GM12878 (cell line): Measurements from ENCODE around the gene GGNBP2. TPM values are rescaled to one million over a fixed set of nuclear protein-coding genes. Genes with fewer than 3 reads are reported as not detected.

Experiments
- CEBPB ChIP-seq, 2 experiments: fragments of 150-350 bp in 1 of 2; IDR thresholded peaks; 2 replicates each; pipeline ENCODE4 v1.6.1; 2012 to 2014; ENCODE audit warnings: low read depth in 2 of 2, low read length in 2 of 2, borderline replicate concordance in 1 of 2, inconsistent platforms in 1 of 2
- CTCF ChIP-seq, 3 experiments: IDR thresholded peaks in 2 of 3; conservative IDR thresholded peaks in 1 of 3; 2 replicates each; pipeline ENCODE4 v1.5.1; 2011; ENCODE audit warnings: low read depth in 3 of 3, low read length in 3 of 3, mild to moderate bottlenecking in 3 of 3, control low read depth in 2 of 3, moderate library complexity in 2 of 3, inconsistent platforms in 1 of 3, mixed read lengths in 1 of 3; ENCODE audit not compliant: control insufficient read depth in 2 of 3, insufficient read depth in 1 of 3; ENCODE audit errors: extremely low read depth in 1 of 3
- CUX1 ChIP-seq: IDR thresholded peaks from 2 replicates; pipeline ENCODE4 v1.6.1; 2012; ENCODE audit warnings: improper control_type of control experiment, low read depth, low read length; ENCODE audit not compliant: insufficient replicate concordance
- DPF2 ChIP-seq: fragments of 450-650 bp; IDR thresholded peaks from 2 replicates; pipeline ENCODE4 v1.6.1; 2017; ENCODE audit warnings: mild to moderate bottlenecking
- FOXM1 ChIP-seq: IDR thresholded peaks from 2 replicates; pipeline ENCODE4 v1.6.1; 2012; ENCODE audit warnings: low read depth, mild to moderate bottlenecking, inconsistent platforms, low read length, moderate library complexity
- GATAD2B ChIP-seq: fragments of 450-650 bp; conservative IDR thresholded peaks from 2 replicates; pipeline ENCODE4 v1.6.1; 2017; ENCODE audit warnings: low read depth, mild to moderate bottlenecking, moderate library complexity
- IKZF1 ChIP-seq: fragments of 450-650 bp; conservative IDR thresholded peaks from 2 replicates; pipeline ENCODE4 v1.6.1; 2017; ENCODE audit warnings: antibody characterized with exemption, mild to moderate bottlenecking
- IKZF2 ChIP-seq, 2 experiments: fragments of 450-650 bp; IDR thresholded peaks; 2 replicates each; pipeline ENCODE4 v1.6.1; 2017; ENCODE audit warnings: mild to moderate bottlenecking in 2 of 2, moderate library complexity in 2 of 2
- NFYB ChIP-seq: IDR thresholded peaks from 2 replicates; pipeline ENCODE4 v1.6.1; 2011; ENCODE audit warnings: low read depth, mild to moderate bottlenecking, low read length, improper control_type of control experiment, moderate library complexity; ENCODE audit not compliant: insufficient read depth
- RELA ChIP-seq: fragments of 450-650 bp; IDR thresholded peaks from 2 replicates; pipeline ENCODE4 v1.8.0; 2014; ENCODE audit warnings: borderline replicate concordance; ENCODE audit not compliant: partially characterized antibody
- RUNX3 ChIP-seq: IDR thresholded peaks from 2 replicates; pipeline ENCODE4 v1.6.1; 2012; ENCODE audit warnings: low read length, inconsistent platforms
- SPI1 ChIP-seq: IDR thresholded peaks from 2 replicates; pipeline ENCODE4 v1.6.1; 2011; ENCODE audit warnings: low read depth, mild to moderate bottlenecking, low read length, moderate library complexity, borderline replicate concordance; ENCODE audit not compliant: insufficient read depth
- TCF12 ChIP-seq: IDR thresholded peaks from 2 replicates; pipeline ENCODE4 v1.6.1; 2011; ENCODE audit warnings: low read depth, mild to moderate bottlenecking, low read length
- TCF7 ChIP-seq: IDR thresholded peaks from 2 replicates; pipeline ENCODE4 v1.6.1; 2014; ENCODE audit warnings: antibody characterized with exemption, borderline replicate concordance
- ZBTB4 ChIP-seq: fragments of 450-650 bp; formaldehyde crosslinking; IDR thresholded peaks from 2 replicates; pipeline ENCODE4 v1.4.0; 2022; ENCODE audit warnings: mild to moderate bottlenecking, moderate library complexity
- polyA plus RNA-seq, 11 experiments: library from polyadenylated mRNA; depleted of rRNA in 4 of 11; unstranded in 6 of 11; stranded (reverse) in 5 of 11; fragments of >200 nt; fragmentation: Nextera tagmentation in 4 of 11; fragmentation: Illumina TruSeq in 1 of 11; extraction: Ambion mirVana in 4 of 11; extraction: Trizol in 1 of 11; gene quantifications; 1 replicate in 1 of 11; 2 replicates in 10 of 11; pipeline versions ENCODE4 v1.2.1 to v1.2.3, GENCODE V29; 2011 to 2016; ENCODE audit warnings: inconsistent platforms in 2 of 11, missing spikeins in 2 of 11, low read depth in 1 of 11
- total RNA-seq, 4 experiments: library from RNA; depleted of rRNA in 3 of 4; stranded (reverse); fragments of >200 nt in 3 of 4; fragmentation: Illumina TruSeq in 1 of 4; extraction: Trizol in 1 of 4; gene quantifications; 2 replicates each; pipeline versions ENCODE4 v1.2.1 to v1.2.3, GENCODE V29; 2013 to 2021
- TF ChIP-seq, protein P1 (sequence below): fragments of 450-650 bp; IDR thresholded peaks from 2 replicates; pipeline ENCODE4 v1.6.1; 2016; ENCODE audit warnings: mild to moderate bottlenecking

GGNBP2 gene
- total and polyA plus RNA-seq, 10 of the 15 experiments (the other 5 are each of a cell fraction or from before 2014, with no cell fraction given), result 36.3 to 82.0 (median 50.0) TPM

- TF ChIP-seq CUX1 (no peak), GATAD2B (peak; percentile 84; the same call in 1 of the 2 replicates), SPI1 (no peak), DPF2 (peak; percentile 72), NFYB (no peak), CEBPB (IDR thresholded peaks at IDR 0.05; ENCODE audit: borderline replicate concordance in 1 of 2, low read depth in 2 of 2, low read length in 2 of 2) (no peak), IKZF2 (IDR thresholded peaks at IDR 0.05) (peak; percentile 45 to 62; a peak in 2 of 4 replicates), ZBTB4 (no peak), RUNX3 (peak; percentile 68), FOXM1 (no peak), TCF12 (no peak), CTCF (IDR thresholded peaks at IDR 0.05 in 2 of 3, conservative IDR thresholded peaks at IDR 0.05 in 1 of 3; ENCODE audit: control insufficient read depth in 2 of 3, extremely low read depth in 1 of 3, insufficient read depth in 1 of 3, low read depth in 3 of 3, low read length in 3 of 3) (peak in 1 of 3 experiments; percentile 28; a peak in 4 of 6 replicates), IKZF1 (peak; percentile 74), RELA (no peak), TCF7 (no peak)
- TF ChIP-seq, protein P1, sequence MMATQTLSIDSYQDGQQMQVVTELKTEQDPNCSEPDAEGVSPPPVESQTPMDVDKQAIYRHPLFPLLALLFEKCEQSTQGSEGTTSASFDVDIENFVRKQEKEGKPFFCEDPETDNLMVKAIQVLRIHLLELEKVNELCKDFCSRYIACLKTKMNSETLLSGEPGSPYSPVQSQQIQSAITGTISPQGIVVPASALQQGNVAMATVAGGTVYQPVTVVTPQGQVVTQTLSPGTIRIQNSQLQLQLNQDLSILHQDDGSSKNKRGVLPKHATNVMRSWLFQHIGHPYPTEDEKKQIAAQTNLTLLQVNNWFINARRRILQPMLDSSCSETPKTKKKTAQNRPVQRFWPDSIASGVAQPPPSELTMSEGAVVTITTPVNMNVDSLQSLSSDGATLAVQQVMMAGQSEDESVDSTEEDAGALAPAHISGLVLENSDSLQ, result no peak
These were observed 56.7 kb downstream of the GGNBP2 start, which contains the start of gene MRM1 (continued) for GRCh38 chr17:36601303-36602029.
